ENCODE results near the gene OBSCN. TPM values are rescaled to one million over a fixed set of nuclear protein-coding genes. Genes with fewer than 3 reads are reported as not detected.

Gene OBSCN
- total and polyA plus RNA-seq, 7 donors, result 0.92 to 21.0 (median 13.1) TPM

- no peak overlapping the region for H3K4me3 ChIP-seq
- peaks cover 0 to 4% (median 4%) of the 10 kb centered on the region in 4 donors for H3K4me1 ChIP-seq
- TF ChIP-seq POLR2AphosphoS5 (IDR thresholded peaks at IDR 0.05) (no peak), EP300 (IDR thresholded peaks at IDR 0.05) (no peak), POLR2A (IDR thresholded peaks at IDR 0.05) (no peak), CTCF (IDR thresholded peaks at IDR 0.05) (no peak)
- whole genome bisulfite sequencing, 2 donors, result 80 to 92% methylated on average over 18 of the region's 18 CpGs
- no peaks in the 10 kb centered on the region for H3K9me3 ChIP-seq
- H3K27ac ChIP-seq, result no peak overlapping the region
- no peaks in the 10 kb centered on the region for H3K36me3 ChIP-seq
- H3K27me3 ChIP-seq, result peaks cover 0 to 31% (median 0%) of the 10 kb centered on the region in 3 donors
- peak; percentile 50 for DNase-seq
- intact Hi-C loops (cut with DNase I), result no loop called here
These were observed 162.0 kb downstream of the OBSCN start for GRCh38 chr1:228369608-228370438.

- peaks cover 0 to 31% (median 0%) of the 10 kb centered on the region in 3 donors for H3K27me3 ChIP-seq
- intact Hi-C loops (cut with DNase I), result no loop called here
These were observed 162.6 kb downstream of the OBSCN start for GRCh38 chr1:228370439-228370940.

GRCh38 chr1:228370941-228371740, 163.3 kb downstream of the OBSCN start:
- intact Hi-C loops (cut with DNase I), result no loop called here
- peaks cover 0 to 12% (median 11%) of the 10 kb centered on the region in 4 donors for H3K4me1 ChIP-seq
- no peak overlapping the region for H3K27ac ChIP-seq
- H3K27me3 ChIP-seq, result peaks cover 0 to 30% (median 0%) of the 10 kb centered on the region in 3 donors
- peak; percentile 66 for DNase-seq
- WGBS, 2 donors, result 24 to 77% methylated on average over 50 of the region's 50 CpGs
- TF ChIP-seq POLR2A (IDR thresholded peaks at IDR 0.05) (no peak), POLR2AphosphoS5 (IDR thresholded peaks at IDR 0.05) (no peak), EP300 (IDR thresholded peaks at IDR 0.05) (no peak), CTCF (IDR thresholded peaks at IDR 0.05) (no peak)
- no peak overlapping the region for H3K4me3 ChIP-seq
- no peaks in the 10 kb centered on the region for H3K36me3 ChIP-seq
- no peaks in the 10 kb centered on the region for H3K9me3 ChIP-seq

More at GRCh38 chr1:228370439-228370940, 162.6 kb downstream of the OBSCN start:
- H3K4me1 ChIP-seq, result peaks cover 0 to 11% (median 10%) of the 10 kb centered on the region in 4 donors
- DNase-seq, result peak; percentile 60
- no peaks in the 10 kb centered on the region for H3K9me3 ChIP-seq
- H3K36me3 ChIP-seq, result no peaks in the 10 kb centered on the region
- 72 to 87% methylated on average over 10 of the region's 10 CpGs for WGBS, 2 donors
- TF ChIP-seq POLR2AphosphoS5 (IDR thresholded peaks at IDR 0.05) (no peak), POLR2A (IDR thresholded peaks at IDR 0.05) (no peak), CTCF (IDR thresholded peaks at IDR 0.05) (no peak)
- H3K27ac ChIP-seq, result no peak overlapping the region
- no peak overlapping the region for H3K4me3 ChIP-seq

GRCh38 chr1:228371741-228372182, 163.9 kb downstream of the OBSCN start:
- Histone ChIP-seq H3K27ac (no peak overlapping the region), H3K36me3 (no peaks in the 10 kb centered on the region), H3K27me3 (peaks cover 0 to 23% (median 0%) of the 10 kb centered on the region in 3 donors), H3K4me3 (no peak overlapping the region), H3K9me3 (no peaks in the 10 kb centered on the region), H3K4me1 (peaks cover 0 to 12% (median 11%) of the 10 kb centered on the region in 4 donors)
- WGBS, 2 donors, result 19 to 72% methylated on average over 4 of the region's 4 CpGs
- TF ChIP-seq EP300 (IDR thresholded peaks at IDR 0.05), result no peak
- no peak for DNase-seq
- intact Hi-C loops (cut with DNase I), result no loop called here

All from sigmoid colon (tissue), 7 donors.